ENCODE data around the gene FER1L5.

GRCh38 chr2:96668771-96669170, 26.2 kb downstream of the FER1L5 start:
- TF ChIP-seq CTCF (conservative IDR thresholded peaks at IDR 0.05 in 1 of 2, IDR thresholded peaks at IDR 0.05 in 1 of 2; ENCODE audit: low read depth in 1 of 2, low read length in 2 of 2) = no peak
- no peak for TF ChIP-seq EZH2 (IDR thresholded peaks at IDR 0.05; ENCODE audit: low read length, missing control alignments)

Measured in fibroblast of lung (primary cell).